ENCODE results near the gene DRC1.

Gene DRC1

DNA sequence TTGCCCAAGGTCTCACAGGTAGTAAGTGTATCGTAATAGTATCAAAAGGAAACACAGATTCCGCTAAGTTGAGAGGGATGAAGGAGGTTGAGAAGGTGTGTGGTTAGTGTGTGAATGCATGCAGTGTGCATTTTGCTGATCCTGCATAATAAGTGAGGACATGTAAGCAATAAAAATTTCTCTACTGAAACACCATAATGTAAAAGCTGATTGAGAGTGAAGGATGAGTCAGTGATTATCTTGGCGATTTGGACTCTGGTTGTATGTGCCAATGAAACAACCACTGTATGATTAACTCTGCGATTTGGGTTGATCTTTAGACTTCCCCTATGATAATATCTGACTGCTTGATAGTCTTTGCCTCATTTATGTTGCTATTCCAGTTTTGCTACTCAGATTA lies 38.4 kb upstream of the DRC1 start:
- H3K4me2 ChIP-seq (ENCODE audit: insufficient read depth, low read length, poor library complexity, severe bottlenecking) = no peak overlapping the region
- no peak overlapping the region for H3K18ac ChIP-seq (ENCODE audit: low read length)
- peaks cover 4 to 50% of the 10 kb centered on the region in 2 donors for H3K36me3 ChIP-seq (replicated peaks in 1 of 2; ENCODE audit: control insufficient read depth in 2 of 2, insufficient read depth in 2 of 2, low read length in 2 of 2)
- H3K79me1 ChIP-seq (ENCODE audit: low read depth, low read length) = peaks cover 2% of the 10 kb centered on the region
- H4K91ac ChIP-seq (ENCODE audit: low read depth, low read length, poor library complexity) = no peak overlapping the region
- H3K27ac ChIP-seq (replicated peaks; ENCODE audit: low read length) = no peak overlapping the region
- no peak for DNase-seq (ENCODE audit: low spot score)
- H2BK120ac ChIP-seq (ENCODE audit: low read depth, low read length) = no peak overlapping the region
- no peak overlapping the region for H4K8ac ChIP-seq (ENCODE audit: low read depth, low read length)
- H3K4me1 ChIP-seq (ENCODE audit: control insufficient read depth in 2 of 2, insufficient read depth in 1 of 2, low read depth in 1 of 2, low read length in 2 of 2) = peaks cover 5 to 7% of the 10 kb centered on the region in 2 donors
- H3K23ac ChIP-seq (ENCODE audit: low read depth, low read length, poor library complexity) = no peak overlapping the region
- H2BK5ac ChIP-seq (ENCODE audit: low read length) = no peak overlapping the region
- H3K4me3 ChIP-seq (ENCODE audit: low read length in 2 of 2) = no peak overlapping the region
- no peak overlapping the region for H2AK5ac ChIP-seq (ENCODE audit: low read depth, low read length)
- 100% methylated on average over 2 of the region's 4 CpGs; no CpG with 5 or more reads in 1 of the 2 donors for WGBS, 2 donors (ENCODE audit: extremely low coverage in 2 of 2, insufficient read length in 2 of 2, insufficient replicate concordance in 1 of 2)
- no peak overlapping the region for H2BK15ac ChIP-seq (ENCODE audit: low read length)
- H3K9ac ChIP-seq (ENCODE audit: low read depth, low read length, poor library complexity) = no peak overlapping the region
- H3K14ac ChIP-seq (ENCODE audit: low read length) = no peak overlapping the region
- no peaks in the 10 kb centered on the region for H3K9me3 ChIP-seq (replicated peaks in 1 of 2; ENCODE audit: control insufficient read depth in 2 of 2, insufficient read depth in 1 of 2, low read depth in 1 of 2, low read length in 2 of 2)
- H3K4ac ChIP-seq (ENCODE audit: low read length) = no peak overlapping the region
- H2BK12ac ChIP-seq (ENCODE audit: low read length) = no peak overlapping the region
- H3K27me3 ChIP-seq (ENCODE audit: control insufficient read depth in 3 of 3, insufficient read depth in 3 of 3, low read depth in 1 of 3, low read length in 3 of 3) = no peaks in the 10 kb centered on the region
- no peak overlapping the region for H2AFZ ChIP-seq (ENCODE audit: low read length)

GRCh38 chr2:26363958-26364357 lies 37.8 kb upstream of the DRC1 start:
- H3K23ac ChIP-seq (ENCODE audit: low read depth, low read length, poor library complexity) = no peak overlapping the region
- H3K9me3 ChIP-seq (replicated peaks in 1 of 2; ENCODE audit: control insufficient read depth in 2 of 2, insufficient read depth in 1 of 2, low read depth in 1 of 2, low read length in 2 of 2) = no peaks in the 10 kb centered on the region
- H3K4me3 ChIP-seq (ENCODE audit: low read length in 2 of 2) = no peak overlapping the region
- H4K91ac ChIP-seq (ENCODE audit: low read depth, low read length, poor library complexity) = no peak overlapping the region
- no peak overlapping the region for H3K14ac ChIP-seq (ENCODE audit: low read length)
- no peak overlapping the region for H3K18ac ChIP-seq (ENCODE audit: low read length)
- H2BK15ac ChIP-seq (ENCODE audit: low read length) = no peak overlapping the region
- no peak overlapping the region for H4K8ac ChIP-seq (ENCODE audit: low read depth, low read length)
- WGBS, 2 donors (ENCODE audit: extremely low coverage in 2 of 2, insufficient read length in 2 of 2, insufficient replicate concordance in 1 of 2) = no CpG with 5 or more reads among the region's 3 CpGs
- H2BK12ac ChIP-seq (ENCODE audit: low read length) = no peak overlapping the region
- no peak overlapping the region for H2AFZ ChIP-seq (ENCODE audit: low read length)
- H3K27ac ChIP-seq (replicated peaks; ENCODE audit: low read length) = no peak overlapping the region
- H3K27me3 ChIP-seq (ENCODE audit: control insufficient read depth in 3 of 3, insufficient read depth in 3 of 3, low read depth in 1 of 3, low read length in 3 of 3) = no peaks in the 10 kb centered on the region
- peaks cover 4 to 54% of the 10 kb centered on the region in 2 donors for H3K36me3 ChIP-seq (replicated peaks in 1 of 2; ENCODE audit: control insufficient read depth in 2 of 2, insufficient read depth in 2 of 2, low read length in 2 of 2)
- H3K9ac ChIP-seq (ENCODE audit: low read depth, low read length, poor library complexity) = no peak overlapping the region
- H2AK5ac ChIP-seq (ENCODE audit: low read depth, low read length) = no peak overlapping the region
- H2BK5ac ChIP-seq (ENCODE audit: low read length) = no peak overlapping the region
- DNase-seq (ENCODE audit: low spot score) = no peak
- H3K4me2 ChIP-seq (ENCODE audit: insufficient read depth, low read length, poor library complexity, severe bottlenecking) = no peak overlapping the region
- peaks cover 2% of the 10 kb centered on the region for H3K79me1 ChIP-seq (ENCODE audit: low read depth, low read length)
- peaks cover 5 to 9% of the 10 kb centered on the region in 2 donors for H3K4me1 ChIP-seq (ENCODE audit: control insufficient read depth in 2 of 2, insufficient read depth in 1 of 2, low read depth in 1 of 2, low read length in 2 of 2)
- H3K4ac ChIP-seq (ENCODE audit: low read length) = no peak overlapping the region
- no peak overlapping the region for H2BK120ac ChIP-seq (ENCODE audit: low read depth, low read length)

- no peak overlapping the region for H2AK5ac ChIP-seq (ENCODE audit: low read depth, low read length)
- no peak overlapping the region for H4K91ac ChIP-seq (ENCODE audit: low read depth, low read length, poor library complexity)
- no CpG with 5 or more reads among the region's 4 CpGs for WGBS, 2 donors (ENCODE audit: extremely low coverage in 2 of 2, insufficient read length in 2 of 2, insufficient replicate concordance in 1 of 2)
- no peak overlapping the region for H3K14ac ChIP-seq (ENCODE audit: low read length)
- no peak overlapping the region for H3K4ac ChIP-seq (ENCODE audit: low read length)
- H2BK12ac ChIP-seq (ENCODE audit: low read length) = no peak overlapping the region
- H3K18ac ChIP-seq (ENCODE audit: low read length) = no peak overlapping the region
- DNase-seq (ENCODE audit: low spot score) = no peak
- H2BK5ac ChIP-seq (ENCODE audit: low read length) = no peak overlapping the region
- H3K4me3 ChIP-seq (ENCODE audit: low read length in 2 of 2) = no peak overlapping the region
- H3K27ac ChIP-seq (replicated peaks; ENCODE audit: low read length) = no peak overlapping the region
- no peak overlapping the region for H4K8ac ChIP-seq (ENCODE audit: low read depth, low read length)
- H3K27me3 ChIP-seq (ENCODE audit: control insufficient read depth in 3 of 3, insufficient read depth in 3 of 3, low read depth in 1 of 3, low read length in 3 of 3) = no peaks in the 10 kb centered on the region
- no peak overlapping the region for H3K4me2 ChIP-seq (ENCODE audit: insufficient read depth, low read length, poor library complexity, severe bottlenecking)
- no peak overlapping the region for H2BK15ac ChIP-seq (ENCODE audit: low read length)
- peaks cover 10 to 12% of the 10 kb centered on the region in 2 donors for H3K4me1 ChIP-seq (ENCODE audit: control insufficient read depth in 2 of 2, insufficient read depth in 1 of 2, low read depth in 1 of 2, low read length in 2 of 2)
- no peak overlapping the region for H3K23ac ChIP-seq (ENCODE audit: low read depth, low read length, poor library complexity)
- H3K36me3 ChIP-seq (replicated peaks in 1 of 2; ENCODE audit: control insufficient read depth in 2 of 2, insufficient read depth in 2 of 2, low read length in 2 of 2) = peaks cover 4 to 54% of the 10 kb centered on the region in 2 donors
- H2BK120ac ChIP-seq (ENCODE audit: low read depth, low read length) = no peak overlapping the region
- H2AFZ ChIP-seq (ENCODE audit: low read length) = no peak overlapping the region
- H3K9me3 ChIP-seq (replicated peaks in 1 of 2; ENCODE audit: control insufficient read depth in 2 of 2, insufficient read depth in 1 of 2, low read depth in 1 of 2, low read length in 2 of 2) = no peaks in the 10 kb centered on the region
- H3K79me1 ChIP-seq (ENCODE audit: low read depth, low read length) = peaks cover 2% of the 10 kb centered on the region
- H3K9ac ChIP-seq (ENCODE audit: low read depth, low read length, poor library complexity) = no peak overlapping the region
Measured at GRCh38 chr2:26364669-26365068, 37.1 kb upstream of the DRC1 start.

- no peak overlapping the region for H2BK12ac ChIP-seq (ENCODE audit: low read length)
- no peaks in the 10 kb centered on the region for H3K27me3 ChIP-seq (ENCODE audit: control insufficient read depth in 3 of 3, insufficient read depth in 3 of 3, low read depth in 1 of 3, low read length in 3 of 3)
- no peak overlapping the region for H3K23ac ChIP-seq (ENCODE audit: low read depth, low read length, poor library complexity)
- H2AFZ ChIP-seq (ENCODE audit: low read length) = no peak overlapping the region
- no peak overlapping the region for H4K91ac ChIP-seq (ENCODE audit: low read depth, low read length, poor library complexity)
- peaks cover 10 to 12% of the 10 kb centered on the region in 2 donors for H3K4me1 ChIP-seq (ENCODE audit: control insufficient read depth in 2 of 2, insufficient read depth in 1 of 2, low read depth in 1 of 2, low read length in 2 of 2)
- no peak overlapping the region for H3K4me2 ChIP-seq (ENCODE audit: insufficient read depth, low read length, poor library complexity, severe bottlenecking)
- no CpG with 5 or more reads among the region's 5 CpGs for WGBS, 2 donors (ENCODE audit: extremely low coverage in 2 of 2, insufficient read length in 2 of 2, insufficient replicate concordance in 1 of 2)
- H3K4me3 ChIP-seq (ENCODE audit: low read length in 2 of 2) = no peak overlapping the region
- H3K79me1 ChIP-seq (ENCODE audit: low read depth, low read length) = no peaks in the 10 kb centered on the region
- no peak overlapping the region for H4K8ac ChIP-seq (ENCODE audit: low read depth, low read length)
- no peak for DNase-seq (ENCODE audit: low spot score)
- no peak overlapping the region for H2BK15ac ChIP-seq (ENCODE audit: low read length)
- no peak overlapping the region for H2AK5ac ChIP-seq (ENCODE audit: low read depth, low read length)
- peaks cover 5 to 52% of the 10 kb centered on the region in 2 donors for H3K36me3 ChIP-seq (replicated peaks in 1 of 2; ENCODE audit: control insufficient read depth in 2 of 2, insufficient read depth in 2 of 2, low read length in 2 of 2)
- H2BK5ac ChIP-seq (ENCODE audit: low read length) = no peak overlapping the region
- no peak overlapping the region for H3K27ac ChIP-seq (replicated peaks; ENCODE audit: low read length)
- no peak overlapping the region for H3K4ac ChIP-seq (ENCODE audit: low read length)
- H3K14ac ChIP-seq (ENCODE audit: low read length) = no peak overlapping the region
- H3K18ac ChIP-seq (ENCODE audit: low read length) = no peak overlapping the region
- H2BK120ac ChIP-seq (ENCODE audit: low read depth, low read length) = no peak overlapping the region
- H3K9me3 ChIP-seq (replicated peaks in 1 of 2; ENCODE audit: control insufficient read depth in 2 of 2, insufficient read depth in 1 of 2, low read depth in 1 of 2, low read length in 2 of 2) = peaks cover 0 to 4% of the 10 kb centered on the region in 2 donors
- H3K9ac ChIP-seq (ENCODE audit: low read depth, low read length, poor library complexity) = no peak overlapping the region
Measured at GRCh38 chr2:26366957-26367356, 34.8 kb upstream of the DRC1 start.

Data from neuronal stem cell (in vitro differentiated cells).